Stimulated activated CD4-positive, alpha-beta T cell treated with anti-CD3 and anti-CD28 coated beads, Interleukin-1b, Interleukin-23, amount 100 ng/mL, for 24 hours (primary cell): ENCODE data around the gene MAMDC2.

ENCODE experiments used
- DNase-seq, 4 experiments: peaks; one replicate each; pipeline ENCODE4 v3.0.0-alpha.2; 2020; ENCODE audit warnings: low read depth in 4 of 4, low spot score in 1 of 4

MAMDC2 gene

GRCh38 chr9:70043689-70044489 lies at the start of gene MAMDC2:
Gene MAMDC2 (plus strand): TSS chr9:70043848. CDS start chr9:70044198, 350 bp downstream.
- no peak for DNase-seq

GRCh38 chr9:69995846-69996245 lies 47.8 kb upstream of the MAMDC2 start:
- DNase-seq = no peak

DNA sequence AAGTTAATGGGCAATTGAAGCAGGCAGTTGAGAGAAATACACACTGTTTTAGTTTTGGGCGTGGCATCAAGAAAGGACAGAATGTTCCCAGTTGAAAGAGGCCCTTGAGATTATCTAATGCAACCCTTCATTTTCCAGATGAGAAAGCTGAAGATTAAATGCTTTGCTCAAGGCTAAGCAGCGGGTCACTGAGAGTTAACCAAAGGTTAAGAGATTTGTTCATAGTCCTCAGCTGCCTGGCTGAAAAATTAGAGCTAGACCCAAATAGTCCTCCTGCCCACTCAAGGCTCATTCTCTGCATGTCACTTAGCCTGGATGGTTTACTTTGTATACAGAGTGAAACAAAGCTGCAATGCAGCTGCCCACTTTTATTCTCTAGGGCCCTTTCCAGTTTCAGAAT lies 46.7 kb upstream of the MAMDC2 start:
- DNase-seq = no peak

DNA sequence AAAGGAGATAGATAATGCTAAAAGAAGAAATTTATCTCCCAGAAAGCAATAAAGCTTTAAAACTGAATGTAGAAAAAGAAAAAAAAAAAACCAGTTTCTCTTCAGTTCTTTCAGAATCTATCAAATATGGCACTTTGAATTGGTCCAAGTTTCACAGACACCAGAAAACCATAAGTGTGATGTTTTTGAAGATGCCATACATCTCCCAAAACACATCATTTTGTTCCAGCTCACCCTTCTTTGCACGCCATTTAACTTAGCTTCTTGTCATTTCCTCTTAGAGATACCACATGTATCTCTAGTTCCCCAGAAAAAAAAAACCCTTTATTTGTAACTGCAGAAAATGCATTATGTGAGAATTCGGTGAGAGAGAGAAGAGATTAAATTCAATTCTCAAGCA lies 46.1 kb upstream of the MAMDC2 start:
- no peak for DNase-seq

DNA sequence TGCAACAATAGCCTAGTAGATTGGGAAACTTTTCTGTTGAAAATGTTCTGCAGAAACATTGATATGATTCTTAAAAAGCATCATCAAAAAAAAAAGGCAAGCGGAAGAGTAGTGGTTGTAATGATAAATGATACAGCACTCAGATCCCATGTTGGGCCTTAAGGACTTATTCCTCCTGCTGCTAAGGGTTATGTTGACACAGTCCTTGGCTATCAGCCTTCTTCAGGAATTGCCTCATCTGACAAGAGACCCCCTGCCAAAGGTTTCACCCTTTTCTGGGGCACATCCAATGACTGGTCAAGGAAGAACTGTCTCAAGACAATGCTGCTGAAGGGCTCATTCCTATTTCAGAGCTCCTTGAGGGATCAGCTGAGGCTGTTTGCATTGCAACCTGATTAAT lies 44.3 kb upstream of the MAMDC2 start:
- DNase-seq = no peak

DNA sequence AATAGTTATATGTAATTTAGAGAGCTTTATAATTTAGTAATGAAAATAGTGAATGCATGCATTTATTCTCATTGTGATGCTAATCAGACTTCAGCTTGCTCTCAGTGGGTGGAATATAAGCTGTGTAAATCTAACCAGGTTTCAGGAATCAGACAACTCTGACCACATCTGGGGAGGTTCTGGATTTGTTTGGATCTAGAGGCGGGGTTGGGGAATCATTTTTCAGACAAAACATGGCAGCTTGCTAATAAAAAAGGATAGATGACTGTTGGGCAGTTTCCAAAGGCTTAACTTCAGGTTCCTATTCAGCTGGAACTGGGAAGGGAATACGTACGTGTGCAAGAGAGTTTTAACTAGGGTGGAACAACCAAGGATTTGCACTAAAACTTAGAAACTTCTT lies 43.2 kb upstream of the MAMDC2 start:
- no peak for DNase-seq

GRCh38 chr9:70003901-70004714 lies 39.5 kb upstream of the MAMDC2 start:
- no peak for DNase-seq

DNA sequence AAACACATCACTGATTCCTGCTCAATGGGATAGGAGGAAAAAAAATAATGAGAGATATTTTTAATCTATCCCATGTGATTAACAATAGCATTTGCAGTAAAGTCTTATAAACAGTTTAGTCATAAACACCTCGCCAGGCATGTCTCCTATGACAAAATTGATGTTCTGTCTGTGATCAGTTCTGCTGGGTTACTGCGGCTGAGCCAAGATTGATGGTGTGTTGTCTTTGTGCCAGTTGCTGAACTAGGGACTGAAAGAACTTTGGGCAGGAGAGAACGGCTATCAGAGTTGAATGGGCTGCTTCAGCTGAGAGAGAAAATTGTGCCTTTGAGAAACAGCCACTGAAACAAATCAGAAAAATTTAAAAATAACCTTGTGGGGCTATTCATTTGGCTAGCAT lies 37.3 kb upstream of the MAMDC2 start:
- no peak for DNase-seq

DNA sequence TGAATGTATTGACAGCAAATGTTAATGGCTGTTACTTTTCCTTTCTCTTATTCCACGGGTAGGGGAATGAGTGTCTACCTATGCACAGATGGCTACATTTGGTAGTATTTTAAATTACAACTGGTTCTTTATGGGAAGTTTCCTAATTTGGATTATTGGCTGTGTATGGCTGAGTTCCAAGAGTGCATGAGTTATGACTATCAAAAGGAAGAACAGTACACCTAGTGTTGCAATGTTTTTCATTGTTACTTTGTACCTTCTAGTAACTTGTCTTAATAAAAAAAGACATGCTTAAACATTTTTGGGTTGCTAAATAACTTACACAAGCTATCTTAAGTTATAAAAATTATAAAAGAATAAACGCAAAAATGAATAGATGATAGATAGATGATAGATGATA lies 35.8 kb upstream of the MAMDC2 start:
- no peak for DNase-seq

GRCh38 chr9:70010015-70010414 lies 33.6 kb upstream of the MAMDC2 start:
- no peak for DNase-seq

GRCh38 chr9:70011366-70011765 lies 32.3 kb upstream of the MAMDC2 start:
- DNase-seq = no peak

DNA sequence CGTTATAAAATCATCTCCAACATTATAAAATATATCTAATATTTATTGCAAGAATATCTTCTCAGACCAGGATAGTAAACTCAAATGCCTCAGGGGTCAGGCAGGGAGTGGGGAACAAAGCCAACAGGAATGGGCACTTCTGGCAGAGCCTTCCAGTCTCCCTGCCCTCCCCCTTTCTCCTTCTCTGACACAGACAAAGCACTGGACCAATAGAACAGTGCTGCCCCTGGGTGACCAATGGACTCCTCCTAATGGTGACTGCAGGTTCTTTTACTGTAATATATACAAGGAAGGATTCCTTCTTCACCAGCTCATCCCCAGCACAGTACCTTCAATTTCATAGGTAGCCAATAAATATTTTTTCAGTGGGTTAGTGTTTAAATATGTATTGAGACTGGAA lies 31.1 kb upstream of the MAMDC2 start:
- no peak for DNase-seq

- DNase-seq = no peak
These were observed 30.0 kb upstream of the MAMDC2 start for GRCh38 chr9:70013598-70014196.

GRCh38 chr9:70015099-70015498 lies 28.5 kb upstream of the MAMDC2 start:
- no peak for DNase-seq

DNA sequence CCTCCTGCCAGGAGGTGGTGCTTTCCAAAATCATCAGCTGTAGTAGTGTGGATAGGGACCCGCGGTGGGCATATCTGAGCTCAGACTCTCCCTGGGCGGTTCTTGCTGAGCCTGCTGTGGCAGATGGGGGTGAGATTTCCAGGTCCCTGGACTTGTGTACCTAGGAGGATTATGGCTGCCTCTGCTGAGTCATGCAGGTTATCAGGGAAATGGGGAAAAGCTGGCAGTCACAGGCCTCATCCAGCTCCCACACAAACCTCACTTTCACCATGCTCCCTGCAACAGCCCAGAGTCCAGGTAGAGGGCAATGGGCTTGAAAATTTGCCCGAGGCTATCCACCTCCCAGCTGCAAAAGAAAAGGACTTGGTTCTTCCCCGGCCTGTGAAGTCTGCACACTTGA lies 23.4 kb upstream of the MAMDC2 start:
- no peak for DNase-seq

DNA sequence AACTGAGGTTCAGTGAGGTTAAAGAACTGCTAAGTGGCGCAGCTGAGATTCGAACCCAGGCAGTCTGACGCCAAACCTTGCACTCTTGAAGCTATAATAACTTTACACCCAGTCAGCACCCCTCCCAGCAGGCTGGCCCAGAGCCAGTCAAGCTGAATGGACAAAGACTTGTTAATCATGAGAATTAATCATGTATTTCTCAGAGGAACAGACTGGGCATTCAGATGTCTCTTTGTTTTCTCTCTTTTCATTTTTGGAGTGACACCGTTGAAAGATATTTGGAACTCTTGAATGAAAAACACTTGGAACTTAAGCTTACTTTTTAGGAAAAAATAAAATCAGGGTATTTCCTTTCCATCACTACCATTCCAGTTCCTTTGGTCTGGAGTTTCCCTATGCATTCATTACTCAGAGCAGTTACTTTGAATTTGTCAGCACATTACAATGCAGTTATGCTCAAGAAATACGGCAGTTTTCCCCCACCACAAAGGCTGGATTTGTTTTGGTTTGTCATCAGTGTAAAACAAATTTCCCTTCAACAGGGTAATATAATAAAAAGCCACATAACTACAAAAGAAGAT lies 22.6 kb upstream of the MAMDC2 start:
- DNase-seq = no peak

GRCh38 chr9:70028287-70028686 lies 15.4 kb upstream of the MAMDC2 start:
- DNase-seq = no peak

DNA sequence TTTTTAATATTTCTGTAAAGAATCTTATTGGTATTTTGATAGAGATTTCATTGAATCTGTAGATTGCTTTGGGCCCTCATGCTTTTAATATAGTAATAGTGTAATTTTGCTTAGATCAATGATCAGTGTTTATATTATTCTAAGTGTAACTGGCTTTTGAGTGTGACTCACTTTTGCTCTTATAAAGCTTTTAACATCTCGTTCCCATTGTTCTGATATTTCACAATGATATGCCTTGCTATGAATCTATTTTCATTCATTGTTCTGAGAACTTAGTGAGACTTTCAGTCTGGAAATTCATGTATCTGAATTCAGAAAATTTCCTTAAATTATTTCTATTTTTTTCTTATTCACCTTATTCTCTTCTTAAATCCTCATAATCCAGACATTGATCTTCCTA lies 13.5 kb upstream of the MAMDC2 start:
- no peak for DNase-seq

DNA sequence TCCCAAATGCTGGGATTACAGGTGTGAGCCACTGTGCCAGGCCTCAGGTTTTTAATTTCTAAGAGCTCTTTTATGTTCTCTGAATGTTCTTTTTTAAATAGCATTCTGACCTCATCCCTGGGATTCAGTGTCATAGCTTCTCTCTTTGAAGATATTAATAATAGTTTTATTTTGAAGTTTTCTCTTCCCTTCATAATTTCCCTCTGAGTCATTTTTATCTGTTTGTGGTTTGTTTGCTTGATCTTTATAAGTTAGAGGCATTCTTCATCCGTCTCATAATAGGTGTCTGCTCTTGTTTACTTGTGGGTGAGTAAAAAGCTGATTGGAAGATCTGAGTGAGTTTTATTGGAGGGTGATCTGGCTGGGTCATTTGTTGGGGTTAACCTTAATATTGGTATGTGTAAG lies 12.5 kb upstream of the MAMDC2 start:
- no peak for DNase-seq

- DNase-seq = no peak
These were observed 9.4 kb upstream of the MAMDC2 start for GRCh38 chr9:70034271-70034711.

GRCh38 chr9:70035691-70036090 lies 8.0 kb upstream of the MAMDC2 start:
- DNase-seq = no peak

DNA sequence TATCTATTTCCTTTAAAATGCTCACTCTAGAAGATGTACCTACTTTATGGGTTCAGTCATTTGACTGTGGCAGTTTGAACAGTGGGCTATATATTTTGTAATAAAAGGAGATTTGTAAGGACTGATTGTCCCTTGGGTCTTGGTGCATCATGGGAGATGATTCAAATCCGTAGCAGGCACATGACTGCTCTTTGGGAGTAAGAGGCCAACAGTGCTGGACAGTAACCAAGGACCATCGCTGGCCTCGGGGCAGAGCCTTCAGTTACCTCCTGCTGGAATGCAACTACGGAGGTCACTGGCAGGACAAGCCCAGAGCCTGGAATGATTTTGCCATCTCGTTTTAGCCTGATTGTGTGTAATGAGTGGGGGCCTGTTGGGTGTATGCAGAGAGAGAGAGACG lies 7.0 kb upstream of the MAMDC2 start:
- no peak for DNase-seq
